Measurements from ENCODE around the gene CHMP5. TPM values are rescaled to one million over a fixed set of nuclear protein-coding genes. Genes with fewer than 3 reads are reported as not detected.
"Not testable (repeated sequence)": the region's sequence is repeated elsewhere in the genome, so short reads cannot be mapped to it uniquely, and the experiment has no call there.

CHMP5 gene
- total and polyA plus RNA-seq, 4 donors, result 53.1 to 141 (median 65.0) TPM

DNA sequence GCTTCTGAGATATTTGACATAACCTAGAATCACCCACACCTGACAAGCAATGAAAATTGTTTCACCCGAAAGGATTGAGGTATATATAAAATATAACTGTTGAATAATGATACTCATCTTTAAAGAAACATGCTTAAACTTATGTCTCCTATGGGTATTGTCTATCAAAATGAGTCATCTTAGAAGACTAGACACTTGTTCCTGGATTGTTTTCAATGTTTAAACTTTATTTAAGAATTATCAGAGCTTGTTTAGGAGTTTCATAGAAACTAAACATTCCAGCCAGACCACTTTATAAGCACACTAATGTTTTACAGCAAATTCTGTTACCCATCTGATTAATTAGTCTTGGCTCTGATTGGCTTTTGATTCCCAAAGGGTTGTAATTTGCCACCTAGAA is 45.1 kb downstream of the CHMP5 start:
- 82 to 84% methylated on average over 1 of the region's 1 CpG for WGBS, 2 donors
- H3K4me1 ChIP-seq (ENCODE audit: control insufficient read depth in 1 of 2, insufficient read depth in 2 of 2, low read length in 2 of 2), result no peaks in the 10 kb centered on the region
- ATAC-seq (ENCODE audit: low FRiP score), result no peak
- no peaks in the 10 kb centered on the region for H3K27me3 ChIP-seq (ENCODE audit: control insufficient read depth in 1 of 2, insufficient read depth in 2 of 2, low read length in 1 of 2)
- intact Hi-C loops (cut with DNase I), result loop anchor here in 1 of 2 donors (5.0 kb wide), 1 partner anchor 32 kb away; no protein-coding TSS in a partner anchor
- H3K9me3 ChIP-seq (ENCODE audit: control insufficient read depth, low read length), result no peaks in the 10 kb centered on the region
- H3K4me3 ChIP-seq (ENCODE audit: low read length in 2 of 2), result no peak overlapping the region
- DNase-seq, result no peak
- peaks cover 17 to 18% of the 10 kb centered on the region in 2 donors for H3K36me3 ChIP-seq (ENCODE audit: control insufficient read depth in 1 of 2, insufficient read depth in 2 of 2, low read length in 1 of 2)
- no peak overlapping the region for H3K27ac ChIP-seq (ENCODE audit: low read depth in 1 of 2, low read length in 2 of 2)

DNA sequence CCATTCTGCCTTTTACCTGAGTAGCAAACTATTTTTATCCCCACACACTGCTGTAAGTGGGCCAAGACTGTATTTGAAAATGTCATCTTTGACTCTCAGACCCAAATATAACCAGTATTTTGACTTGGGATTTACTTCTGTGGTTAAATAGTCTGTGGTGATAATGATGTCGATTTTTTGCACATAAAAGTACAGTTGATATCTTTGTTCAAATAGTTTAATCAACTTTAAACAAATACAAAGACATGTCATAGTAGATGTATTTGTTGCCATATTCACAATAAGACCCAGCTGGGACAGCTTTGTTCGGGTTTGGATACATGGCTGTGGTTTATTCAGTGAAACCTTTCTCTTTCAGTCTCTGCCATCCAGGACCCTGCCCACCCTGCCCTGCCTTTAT is 45.9 kb downstream of the CHMP5 start:
- 84 to 87% methylated on average over 2 of the region's 2 CpGs for WGBS, 2 donors
- H3K4me3 ChIP-seq (ENCODE audit: low read length in 2 of 2), result no peak overlapping the region
- intact Hi-C loops (cut with DNase I), result no loop called here
- ATAC-seq (ENCODE audit: low FRiP score), result no peak
- peaks cover 17 to 18% of the 10 kb centered on the region in 2 donors for H3K36me3 ChIP-seq (ENCODE audit: control insufficient read depth in 1 of 2, insufficient read depth in 2 of 2, low read length in 1 of 2)
- DNase-seq, result no peak
- no peaks in the 10 kb centered on the region for H3K27me3 ChIP-seq (ENCODE audit: control insufficient read depth in 1 of 2, insufficient read depth in 2 of 2, low read length in 1 of 2)
- H3K4me1 ChIP-seq (ENCODE audit: control insufficient read depth in 1 of 2, insufficient read depth in 2 of 2, low read length in 2 of 2), result no peaks in the 10 kb centered on the region
- H3K27ac ChIP-seq (ENCODE audit: low read depth in 1 of 2, low read length in 2 of 2), result no peak overlapping the region
- H3K9me3 ChIP-seq (ENCODE audit: control insufficient read depth, low read length), result no peaks in the 10 kb centered on the region

DNA sequence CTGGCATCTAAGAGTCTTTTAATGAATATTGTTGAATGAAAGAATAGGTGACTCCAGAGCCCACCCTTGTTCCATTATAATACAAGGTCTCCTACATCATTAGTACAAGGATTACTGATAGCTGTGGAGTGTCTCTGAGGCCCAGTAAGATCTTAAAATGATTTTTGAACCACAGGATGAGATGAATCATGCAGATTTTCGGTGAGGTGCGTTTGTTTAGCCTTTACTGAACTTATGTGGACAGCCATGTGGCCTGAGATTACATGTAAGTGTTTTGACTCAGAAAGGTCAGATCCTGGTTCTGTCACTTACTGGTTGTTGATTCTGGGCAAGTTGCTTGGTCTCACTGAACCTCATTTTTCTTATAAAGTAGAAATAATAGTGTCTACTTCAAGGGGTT is 47.1 kb downstream of the CHMP5 start:
- Histone ChIP-seq H3K36me3 (ENCODE audit: control insufficient read depth in 1 of 2, insufficient read depth in 2 of 2, low read length in 1 of 2) (peaks cover 15 to 18% of the 10 kb centered on the region in 2 donors), H3K9me3 (ENCODE audit: control insufficient read depth, low read length) (no peaks in the 10 kb centered on the region), H3K4me3 (ENCODE audit: low read length in 2 of 2) (no peak overlapping the region), H3K27me3 (ENCODE audit: control insufficient read depth in 1 of 2, insufficient read depth in 2 of 2, low read length in 1 of 2) (no peaks in the 10 kb centered on the region), H3K27ac (ENCODE audit: low read depth in 1 of 2, low read length in 2 of 2) (no peak overlapping the region), H3K4me1 (ENCODE audit: control insufficient read depth in 1 of 2, insufficient read depth in 2 of 2, low read length in 2 of 2) (no peaks in the 10 kb centered on the region)
- 86 to 88% methylated on average over 2 of the region's 2 CpGs for WGBS, 2 donors
- no peak for DNase-seq
- intact Hi-C loops (cut with DNase I), result no loop called here
- no peak for ATAC-seq (ENCODE audit: low FRiP score)

DNA sequence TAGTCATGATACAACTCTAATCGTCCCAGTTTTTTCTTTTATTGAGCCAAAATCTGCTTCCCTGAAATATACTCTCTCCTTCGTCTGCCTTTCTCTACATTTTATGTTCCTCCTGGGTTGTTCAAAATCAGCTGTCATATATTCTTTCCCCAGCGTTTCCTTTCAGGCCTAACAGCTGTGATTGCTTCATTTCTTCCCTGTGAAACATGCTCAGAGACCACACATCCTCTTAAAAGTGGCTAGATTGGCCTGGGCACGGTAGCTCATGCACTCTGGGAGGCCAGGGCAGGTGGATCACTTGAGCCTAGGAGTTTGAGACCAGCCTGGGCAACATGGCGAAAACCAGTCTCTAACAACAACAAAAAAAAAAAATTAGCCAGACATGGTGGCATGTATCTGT is 50.5 kb downstream of the CHMP5 start:
- Histone ChIP-seq H3K27ac (ENCODE audit: low read depth in 1 of 2, low read length in 2 of 2) (no peak overlapping the region), H3K4me3 (ENCODE audit: low read length in 2 of 2) (no peak overlapping the region), H3K4me1 (ENCODE audit: control insufficient read depth in 1 of 2, insufficient read depth in 2 of 2, low read length in 2 of 2) (no peaks in the 10 kb centered on the region), H3K9me3 (ENCODE audit: control insufficient read depth, low read length) (no peaks in the 10 kb centered on the region), H3K36me3 (ENCODE audit: control insufficient read depth in 1 of 2, insufficient read depth in 2 of 2, low read length in 1 of 2) (peaks cover 12 to 15% of the 10 kb centered on the region in 2 donors), H3K27me3 (ENCODE audit: control insufficient read depth in 1 of 2, insufficient read depth in 2 of 2, low read length in 1 of 2) (no peaks in the 10 kb centered on the region)
- ATAC-seq (ENCODE audit: low FRiP score) (no peak), DNase-seq (no peak)
- intact Hi-C loops (cut with DNase I), result no loop called here
- WGBS, 2 donors, result 87 to 88% methylated on average over 5 of the region's 5 CpGs

DNA sequence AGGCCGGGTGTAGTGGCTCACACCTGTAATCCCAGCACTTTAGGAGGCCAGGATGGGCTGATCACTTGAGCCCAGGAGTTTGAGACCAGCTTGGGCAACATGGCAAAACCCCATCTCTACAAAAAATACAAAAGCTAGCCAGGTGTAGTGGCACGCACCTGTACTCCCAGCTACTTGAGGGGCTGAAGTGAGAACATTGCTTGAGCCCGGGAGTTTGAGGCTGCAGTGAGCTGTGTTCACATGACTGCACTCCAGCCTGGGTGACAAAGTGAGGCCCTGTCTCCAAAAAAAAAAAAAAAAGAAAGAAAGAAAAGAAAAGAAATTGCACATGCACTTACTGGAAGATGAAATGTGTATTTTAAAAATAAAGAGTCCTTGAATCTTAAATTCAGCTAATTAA is 52.3 kb downstream of the CHMP5 start:
- ATAC-seq (ENCODE audit: low FRiP score); intact Hi-C loops (cut with DNase I); H3K4me3 ChIP-seq (ENCODE audit: low read length in 2 of 2); H3K27me3 ChIP-seq (ENCODE audit: control insufficient read depth in 1 of 2, insufficient read depth in 2 of 2, low read length in 1 of 2); DNase-seq; H3K9me3 ChIP-seq (ENCODE audit: control insufficient read depth, low read length); H3K27ac ChIP-seq (ENCODE audit: low read depth in 1 of 2, low read length in 2 of 2); H3K4me1 ChIP-seq (ENCODE audit: control insufficient read depth in 1 of 2, insufficient read depth in 2 of 2, low read length in 2 of 2): not testable (repeated sequence)
- WGBS, 2 donors, result 87 to 93% methylated on average over 3 of the region's 3 CpGs
- peaks cover 6 to 12% of the 10 kb centered on the region in 2 donors for H3K36me3 ChIP-seq (ENCODE audit: control insufficient read depth in 1 of 2, insufficient read depth in 2 of 2, low read length in 1 of 2)

DNA sequence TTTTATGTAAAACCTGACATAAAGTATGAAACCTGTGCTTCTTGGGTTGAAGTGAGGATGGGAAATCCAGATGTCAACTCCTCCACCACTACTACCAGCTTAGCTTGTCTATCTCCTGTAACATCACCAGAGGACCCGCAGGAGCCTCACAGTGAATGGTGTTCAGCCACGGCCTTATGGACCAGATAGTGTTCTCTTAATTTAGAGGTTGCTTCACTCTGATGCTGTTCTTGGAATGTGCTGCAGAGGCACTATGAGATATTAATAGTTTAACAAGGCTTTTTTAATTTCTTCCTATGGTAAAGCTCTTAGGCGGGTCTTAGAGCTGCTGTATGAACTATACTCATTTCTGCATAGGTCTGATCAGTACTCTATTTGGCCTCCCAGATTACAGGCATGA is 53.4 kb downstream of the CHMP5 start:
- DNase-seq (no peak), ATAC-seq (ENCODE audit: low FRiP score) (no peak)
- Histone ChIP-seq H3K4me3 (ENCODE audit: low read length in 2 of 2) (no peak overlapping the region), H3K36me3 (ENCODE audit: control insufficient read depth in 1 of 2, insufficient read depth in 2 of 2, low read length in 1 of 2) (peaks cover 12 to 13% of the 10 kb centered on the region in 2 donors), H3K9me3 (ENCODE audit: control insufficient read depth, low read length) (no peaks in the 10 kb centered on the region), H3K27me3 (ENCODE audit: control insufficient read depth in 1 of 2, insufficient read depth in 2 of 2, low read length in 1 of 2) (no peaks in the 10 kb centered on the region), H3K4me1 (ENCODE audit: control insufficient read depth in 1 of 2, insufficient read depth in 2 of 2, low read length in 2 of 2) (no peaks in the 10 kb centered on the region), H3K27ac (ENCODE audit: low read depth in 1 of 2, low read length in 2 of 2) (no peak overlapping the region)
- intact Hi-C loops (cut with DNase I), result no loop called here
- WGBS, 2 donors, result 90 to 91% methylated on average over 3 of the region's 3 CpGs

DNA sequence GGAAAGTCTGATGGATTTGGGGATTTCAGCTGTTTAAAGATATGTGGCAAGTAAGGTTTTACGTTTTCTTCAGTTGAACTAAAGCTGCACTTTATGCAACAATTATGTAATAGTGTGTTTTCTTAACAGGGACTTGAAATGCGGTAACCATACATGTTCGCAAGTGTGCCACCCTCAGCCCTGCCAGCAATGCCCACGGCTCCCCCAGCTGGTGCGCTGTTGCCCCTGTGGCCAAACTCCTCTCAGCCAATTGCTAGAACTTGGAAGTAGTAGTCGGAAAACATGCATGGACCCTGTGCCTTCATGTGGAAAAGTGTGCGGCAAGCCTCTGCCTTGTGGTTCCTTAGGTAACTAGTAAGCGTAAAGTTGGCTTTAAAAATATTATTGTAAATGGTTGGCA is 53.9 kb downstream of the CHMP5 start:
- H3K27me3 ChIP-seq (ENCODE audit: control insufficient read depth in 1 of 2, insufficient read depth in 2 of 2, low read length in 1 of 2), result no peaks in the 10 kb centered on the region
- ATAC-seq (ENCODE audit: low FRiP score) (no peak), DNase-seq (no peak)
- H3K27ac ChIP-seq (ENCODE audit: low read depth in 1 of 2, low read length in 2 of 2), result no peak overlapping the region
- H3K9me3 ChIP-seq (ENCODE audit: control insufficient read depth, low read length), result no peaks in the 10 kb centered on the region
- intact Hi-C loops (cut with DNase I), result no loop called here
- peaks cover 12 to 13% of the 10 kb centered on the region in 2 donors for H3K36me3 ChIP-seq (ENCODE audit: control insufficient read depth in 1 of 2, insufficient read depth in 2 of 2, low read length in 1 of 2)
- WGBS, 2 donors, result 90 to 95% methylated on average over 8 of the region's 8 CpGs
- no peaks in the 10 kb centered on the region for H3K4me1 ChIP-seq (ENCODE audit: control insufficient read depth in 1 of 2, insufficient read depth in 2 of 2, low read length in 2 of 2)
- no peak overlapping the region for H3K4me3 ChIP-seq (ENCODE audit: low read length in 2 of 2)

DNA sequence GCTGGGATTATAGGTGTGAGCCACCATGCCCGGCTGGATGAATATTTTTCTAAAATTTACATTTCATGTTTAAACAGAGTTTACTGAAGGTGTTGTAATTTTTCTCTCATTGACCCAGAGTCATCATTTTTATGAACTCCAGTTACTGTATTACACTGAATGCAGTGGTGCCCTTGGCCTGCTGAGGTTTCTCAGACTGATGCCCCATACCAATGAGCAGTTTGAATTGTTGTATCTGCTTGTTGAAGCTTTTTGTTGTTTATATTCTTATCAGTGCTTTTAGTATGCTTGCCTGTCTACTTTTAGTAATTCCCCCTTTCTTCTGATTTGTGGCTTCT is 55.4 kb downstream of the CHMP5 start:
- Histone ChIP-seq H3K4me1 (ENCODE audit: control insufficient read depth in 1 of 2, insufficient read depth in 2 of 2, low read length in 2 of 2) (no peaks in the 10 kb centered on the region), H3K27ac (ENCODE audit: low read depth in 1 of 2, low read length in 2 of 2) (peak overlapping the region in 1 of 2 donors; percentile 44), H3K27me3 (ENCODE audit: control insufficient read depth in 1 of 2, insufficient read depth in 2 of 2, low read length in 1 of 2) (no peaks in the 10 kb centered on the region), H3K9me3 (ENCODE audit: control insufficient read depth, low read length) (no peaks in the 10 kb centered on the region), H3K36me3 (ENCODE audit: control insufficient read depth in 1 of 2, insufficient read depth in 2 of 2, low read length in 1 of 2) (peaks cover 14 to 15% of the 10 kb centered on the region in 2 donors), H3K4me3 (ENCODE audit: low read length in 2 of 2) (no peak overlapping the region)
- intact Hi-C loops (cut with DNase I), result no loop called here
- ATAC-seq (ENCODE audit: low FRiP score), result no peak
- DNase-seq, result no peak
- WGBS, 2 donors, result 76 to 92% methylated on average over 1 of the region's 1 CpG

DNA sequence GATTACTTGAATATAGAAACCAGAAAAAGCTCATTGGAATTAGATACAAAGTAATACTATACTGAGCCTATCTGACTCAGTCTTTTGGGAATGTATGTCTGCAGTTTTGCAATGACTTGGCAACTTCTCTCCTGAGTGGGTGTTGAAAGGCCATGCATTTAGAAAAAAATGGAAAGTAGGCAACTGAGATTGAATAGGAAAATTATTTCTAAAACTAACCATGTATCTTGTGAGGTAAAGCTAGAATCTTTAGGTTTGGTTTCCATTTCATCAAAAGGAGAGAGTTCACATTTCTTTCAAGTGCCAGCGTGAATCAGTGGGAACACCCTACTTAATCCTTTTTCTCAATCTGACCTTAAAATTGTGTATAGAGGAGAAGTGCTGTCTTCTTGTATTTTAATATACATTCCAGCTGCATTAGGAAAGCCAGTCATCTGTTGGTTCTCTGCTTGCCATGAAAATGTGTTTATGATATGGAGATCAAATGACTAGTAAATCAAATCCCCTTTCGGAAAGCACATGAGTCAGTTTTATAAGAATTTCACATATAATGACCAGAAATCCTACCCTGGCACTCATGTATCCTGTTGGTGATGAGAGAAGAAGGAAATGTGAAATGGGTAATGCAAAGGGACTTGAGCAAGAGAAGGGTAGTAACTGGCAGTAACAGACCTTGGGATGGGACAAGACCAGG is 55.9 kb downstream of the CHMP5 start:
- Histone ChIP-seq H3K27me3 (ENCODE audit: control insufficient read depth in 1 of 2, insufficient read depth in 2 of 2, low read length in 1 of 2) (no peaks in the 10 kb centered on the region), H3K27ac (ENCODE audit: low read depth in 1 of 2, low read length in 2 of 2) (no peak overlapping the region), H3K9me3 (ENCODE audit: control insufficient read depth, low read length) (no peaks in the 10 kb centered on the region), H3K4me3 (ENCODE audit: low read length in 2 of 2) (no peak overlapping the region), H3K36me3 (ENCODE audit: control insufficient read depth in 1 of 2, insufficient read depth in 2 of 2, low read length in 1 of 2) (peaks cover 14 to 15% of the 10 kb centered on the region in 2 donors), H3K4me1 (ENCODE audit: control insufficient read depth in 1 of 2, insufficient read depth in 2 of 2, low read length in 2 of 2) (no peaks in the 10 kb centered on the region)
- DNase-seq (no peak), ATAC-seq (ENCODE audit: low FRiP score) (no peak)
- 77 to 81% methylated on average over 2 of the region's 2 CpGs for WGBS, 2 donors
- intact Hi-C loops (cut with DNase I), result no loop called here
